HG02759 (cell line): Measurements from ENCODE around the gene SMIM22.

Experiments used
- ATAC-seq: cut with Tn5 transposase; IDR thresholded peaks from one replicate; pipeline ENCODE4 v1.9.1; 2021; ENCODE audit warnings: mild to moderate bottlenecking, moderate library complexity; ENCODE audit not compliant: unreplicated experiment

SMIM22 gene

GRCh38 chr16:4814542-4815173 lies 19.5 kb downstream of the SMIM22 start:
- no peak for ATAC-seq

- no peak for ATAC-seq
These were observed 25.5 kb downstream of the SMIM22 start for GRCh38 chr16:4820652-4821051.

DNA sequence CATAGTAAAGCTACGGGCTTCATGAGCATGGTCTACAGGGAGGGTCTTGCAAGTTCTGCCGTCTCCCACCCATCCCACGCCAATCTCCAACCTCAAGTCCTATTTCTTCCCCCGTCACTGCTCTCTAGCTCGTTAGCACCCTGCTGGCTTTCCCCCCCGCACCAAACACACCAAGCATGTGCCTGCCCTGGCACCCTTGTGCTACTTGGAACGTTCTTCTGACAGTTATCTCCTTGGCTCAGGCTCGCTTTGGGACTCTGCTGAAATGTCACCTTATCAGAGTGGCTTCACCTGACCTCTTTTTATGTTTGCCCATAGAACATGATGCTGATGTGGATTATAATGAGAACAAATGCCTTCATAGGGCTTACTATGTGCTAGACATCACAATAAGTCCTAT lies 30.0 kb downstream of the SMIM22 start:
- ATAC-seq, result no peak

GRCh38 chr16:4826526-4826925 lies 31.4 kb downstream of the SMIM22 start:
- no peak for ATAC-seq

- ATAC-seq, result no peak
These were observed 31.8 kb downstream of the SMIM22 start for GRCh38 chr16:4826980-4827379.

DNA sequence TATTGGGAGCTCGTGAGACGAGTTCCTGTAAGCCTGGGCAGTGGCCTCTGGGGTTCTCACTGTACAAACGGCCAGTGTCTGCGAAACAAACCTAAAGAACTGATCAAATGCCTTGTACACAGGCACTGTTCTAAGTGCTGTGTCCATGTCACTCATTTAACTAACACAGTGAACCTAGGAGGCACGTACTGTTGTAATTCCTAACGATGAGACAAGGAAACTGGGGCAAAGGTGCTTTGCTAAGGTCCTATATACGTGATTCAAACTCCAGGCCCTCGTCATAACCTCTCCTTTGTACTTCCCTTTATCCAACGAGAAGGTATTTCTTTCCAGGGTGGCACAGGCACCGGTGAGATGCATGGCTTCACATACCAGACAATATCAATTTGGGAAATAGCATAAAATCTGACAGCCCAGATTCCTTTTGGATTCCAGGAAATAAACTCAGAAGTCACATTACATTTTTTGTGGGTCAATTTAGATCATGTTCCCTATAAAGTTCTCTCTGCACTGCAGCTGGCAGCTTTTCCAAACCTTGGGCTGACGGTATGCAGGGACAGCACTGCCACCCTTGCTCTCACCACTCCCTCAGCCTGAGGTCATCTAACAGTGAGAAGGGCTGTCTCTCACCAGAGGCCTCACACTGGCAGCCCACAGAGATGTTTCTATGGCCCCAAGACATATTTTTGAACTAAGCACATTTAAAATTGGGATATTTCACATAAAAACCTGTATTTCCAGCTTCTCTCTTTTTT lies 33.6 kb downstream of the SMIM22 start:
- ATAC-seq, result no peak

DNA sequence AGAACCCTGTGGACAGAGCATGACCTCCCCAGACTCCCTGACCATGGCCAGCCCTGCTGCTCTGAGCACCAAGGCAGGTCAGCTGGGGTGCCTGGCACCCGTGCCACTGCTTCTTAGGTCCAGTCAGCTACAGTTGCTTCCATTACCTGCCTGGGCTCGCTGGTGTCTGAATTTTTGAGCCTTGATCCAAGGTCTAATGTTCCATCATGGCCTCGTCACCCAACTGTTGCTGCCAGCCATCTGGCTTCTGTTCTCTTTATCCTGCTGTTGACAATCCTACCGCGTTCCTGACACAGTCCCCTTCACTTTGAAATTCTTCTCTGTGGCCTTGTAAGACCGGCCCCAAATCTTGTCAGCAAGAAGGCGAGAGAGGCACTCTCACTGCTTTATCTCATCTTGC lies 35.2 kb downstream of the SMIM22 start:
- no peak for ATAC-seq

GRCh38 chr16:4831616-4832015 lies 36.4 kb downstream of the SMIM22 start:
- ATAC-seq, result no peak

- no peak for ATAC-seq
These were observed 37.7 kb downstream of the SMIM22 start for GRCh38 chr16:4832698-4833343.

- no peak for ATAC-seq
These were observed 38.4 kb downstream of the SMIM22 start for GRCh38 chr16:4833584-4833983.

GRCh38 chr16:4836727-4837126 lies 41.6 kb downstream of the SMIM22 start:
- no peak for ATAC-seq

- ATAC-seq, result no peak
These were observed 42.7 kb downstream of the SMIM22 start for GRCh38 chr16:4837733-4838501.

GRCh38 chr16:4839942-4840341 lies 44.8 kb downstream of the SMIM22 start:
- no peak for ATAC-seq

DNA sequence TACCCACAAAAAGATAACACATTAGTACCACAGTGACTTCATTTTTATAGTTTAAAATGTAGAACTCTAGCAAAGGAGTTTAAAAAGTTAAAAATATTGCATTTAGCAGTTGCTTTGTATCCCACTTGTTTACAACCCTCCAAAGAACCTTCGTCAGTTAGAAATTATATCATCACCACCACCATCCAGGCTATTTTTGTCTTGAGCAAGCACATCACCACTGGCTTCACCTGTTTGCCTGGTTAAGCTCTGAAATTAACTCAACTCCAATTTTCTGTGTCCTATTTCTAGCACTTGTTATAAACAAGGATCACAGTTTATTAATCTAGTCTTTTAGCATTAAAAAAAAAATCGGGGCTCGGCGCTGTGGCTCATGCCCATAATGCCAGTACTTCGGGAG lies 45.8 kb downstream of the SMIM22 start:
- ATAC-seq, result no peak
